ENCODE data around the gene BTBD16.

GRCh38 chr10:122292376-122292775 is 21.3 kb downstream of the BTBD16 start:
- no peak for TF ChIP-seq CTCF (IDR thresholded peaks at IDR 0.05; ENCODE audit: low read depth, low read length)
- no peak for TF ChIP-seq EZH2phosphoT487 (IDR thresholded peaks at IDR 0.05; ENCODE audit: low read depth)

Data from OCI-LY3 (cell line).